Subcutaneous abdominal adipose tissue (tissue), 5 donors: ENCODE data around the gene INTS1.

Source experiments
- H3K27ac ChIP-seq: one replicate; pipeline ENCODE4 v1.7.0; 2013; ENCODE audit warnings: low read depth, mild to moderate bottlenecking, inconsistent platforms, low read length, moderate library complexity
- H3K27me3 ChIP-seq, 5 donors: one replicate each; pipeline ENCODE4 v1.7.0; 2013; ENCODE audit warnings: low read length in 5 of 5, inconsistent platforms in 1 of 5; ENCODE audit not compliant: control insufficient read depth in 5 of 5, insufficient read depth in 4 of 5
- H3K36me3 ChIP-seq, 5 donors: one replicate each; pipeline ENCODE4 v1.7.0; 2013; ENCODE audit warnings: low read length in 5 of 5; ENCODE audit not compliant: control insufficient read depth in 5 of 5, insufficient read depth in 5 of 5
- H3K4me1 ChIP-seq, 5 donors: one replicate each; pipeline ENCODE4 v1.7.0; 2013; ENCODE audit warnings: low read length in 5 of 5, mild to moderate bottlenecking in 3 of 5, moderate library complexity in 1 of 5; ENCODE audit not compliant: control insufficient read depth in 5 of 5, insufficient read depth in 5 of 5
- H3K4me3 ChIP-seq, 5 donors: one replicate each; pipeline ENCODE4 v1.7.0; 2013; ENCODE audit warnings: low read length in 5 of 5, low read depth in 1 of 5
- H3K9ac ChIP-seq, 5 donors: one replicate each; pipeline ENCODE4 v1.7.0; 2013; ENCODE audit warnings: low read length in 5 of 5, mild to moderate bottlenecking in 4 of 5, moderate library complexity in 3 of 5
- H3K9me3 ChIP-seq, 5 donors: one replicate each; pipeline ENCODE4 v1.7.0; 2013; ENCODE audit warnings: low read length in 5 of 5; ENCODE audit not compliant: control insufficient read depth in 5 of 5
- donor health status: healthy.
- donor health status: healthy.
- donor health status: healthy.
- donor health status: healthy.
- donor health status: healthy.

Gene INTS1

GRCh38 chr7:1547777-1548437 is 43.7 kb upstream of the INTS1 start:
- no peak overlapping the region for H3K9ac ChIP-seq
- no peak overlapping the region for H3K27ac ChIP-seq
- no peaks in the 10 kb centered on the region for H3K9me3 ChIP-seq
- peaks cover 0 to 6% (median 0%) of the 10 kb centered on the region in 5 donors for H3K27me3 ChIP-seq
- H3K4me1 ChIP-seq = peaks cover 0 to 17% (median 12%) of the 10 kb centered on the region in 5 donors
- H3K4me3 ChIP-seq = no peak overlapping the region
- H3K36me3 ChIP-seq = peaks cover 0 to 12% (median 4%) of the 10 kb centered on the region in 5 donors

- H3K36me3 ChIP-seq = peaks cover 0 to 15% (median 7%) of the 10 kb centered on the region in 5 donors
- H3K9ac ChIP-seq = no peak overlapping the region
- H3K9me3 ChIP-seq = no peaks in the 10 kb centered on the region
- no peak overlapping the region for H3K4me3 ChIP-seq
- peaks cover 0 to 6% (median 0%) of the 10 kb centered on the region in 5 donors for H3K27me3 ChIP-seq
- H3K27ac ChIP-seq = no peak overlapping the region
- peaks cover 0 to 17% (median 12%) of the 10 kb centered on the region in 5 donors for H3K4me1 ChIP-seq
Observed at GRCh38 chr7:1546909-1547776, 43.0 kb upstream of the INTS1 start.

- H3K36me3 ChIP-seq = peaks cover 0 to 22% (median 12%) of the 10 kb centered on the region in 5 donors
- no peaks in the 10 kb centered on the region for H3K9me3 ChIP-seq
- H3K4me3 ChIP-seq = no peak overlapping the region
- no peak overlapping the region for H3K27ac ChIP-seq
- peaks cover 0 to 17% (median 12%) of the 10 kb centered on the region in 5 donors for H3K4me1 ChIP-seq
- H3K9ac ChIP-seq = no peak overlapping the region
- H3K27me3 ChIP-seq = peaks cover 0 to 6% (median 0%) of the 10 kb centered on the region in 5 donors
Observed at GRCh38 chr7:1546274-1546908, 42.2 kb upstream of the INTS1 start.

GRCh38 chr7:1545417-1546246 is 41.4 kb upstream of the INTS1 start:
- peaks cover 0 to 6% (median 0%) of the 10 kb centered on the region in 5 donors for H3K27me3 ChIP-seq
- H3K4me3 ChIP-seq = no peak overlapping the region
- H3K36me3 ChIP-seq = peaks cover 0 to 30% (median 20%) of the 10 kb centered on the region in 5 donors
- H3K9me3 ChIP-seq = no peaks in the 10 kb centered on the region
- H3K4me1 ChIP-seq = peaks cover 0 to 17% (median 12%) of the 10 kb centered on the region in 5 donors
- H3K9ac ChIP-seq = no peak overlapping the region
- H3K27ac ChIP-seq = no peak overlapping the region

- Histone ChIP-seq H3K4me3 (no peak overlapping the region), H3K27ac (no peak overlapping the region), H3K9me3 (no peaks in the 10 kb centered on the region), H3K27me3 (peaks cover 0 to 6% (median 0%) of the 10 kb centered on the region in 5 donors), H3K36me3 (peaks cover 0 to 36% (median 25%) of the 10 kb centered on the region in 5 donors), H3K4me1 (peaks cover 0 to 17% (median 12%) of the 10 kb centered on the region in 5 donors), H3K9ac (no peak overlapping the region)
Observed at GRCh38 chr7:1544896-1545416, 40.8 kb upstream of the INTS1 start.

GRCh38 chr7:1544178-1544895 is 40.1 kb upstream of the INTS1 start:
- Histone ChIP-seq H3K36me3 (peaks cover 0 to 42% (median 31%) of the 10 kb centered on the region in 5 donors), H3K4me1 (peaks cover 0 to 18% (median 12%) of the 10 kb centered on the region in 5 donors), H3K27me3 (peaks cover 0 to 6% (median 0%) of the 10 kb centered on the region in 5 donors), H3K27ac (no peak overlapping the region), H3K4me3 (no peak overlapping the region), H3K9ac (no peak overlapping the region), H3K9me3 (no peaks in the 10 kb centered on the region)

- peaks cover 0 to 23% (median 15%) of the 10 kb centered on the region in 5 donors for H3K4me1 ChIP-seq
- H3K27ac ChIP-seq = no peak overlapping the region
- H3K4me3 ChIP-seq = no peak overlapping the region
- no peak overlapping the region for H3K9ac ChIP-seq
- H3K27me3 ChIP-seq = peaks cover 0 to 6% (median 0%) of the 10 kb centered on the region in 5 donors
- H3K9me3 ChIP-seq = no peaks in the 10 kb centered on the region
- H3K36me3 ChIP-seq = peaks cover 0 to 47% (median 35%) of the 10 kb centered on the region in 5 donors
Observed at GRCh38 chr7:1543826-1544177, 39.6 kb upstream of the INTS1 start.

- Histone ChIP-seq H3K36me3 (peaks cover 0 to 48% (median 35%) of the 10 kb centered on the region in 5 donors), H3K27me3 (peaks cover 0 to 6% (median 0%) of the 10 kb centered on the region in 5 donors), H3K4me1 (peaks cover 0 to 29% (median 21%) of the 10 kb centered on the region in 5 donors), H3K9me3 (no peaks in the 10 kb centered on the region), H3K9ac (no peak overlapping the region), H3K4me3 (no peak overlapping the region), H3K27ac (no peak overlapping the region)
Observed at GRCh38 chr7:1542841-1543747, 38.9 kb upstream of the INTS1 start.
